H9 (cell line): ENCODE measurements around the gene LIMK2. TPM values are rescaled to one million over a fixed set of nuclear protein-coding genes. Genes with fewer than 3 reads are reported as not detected.

Experiments
- DNase-seq: peaks from one replicate; pipeline ENCODE4 v3.0.0-alpha.2; 2017
- H2AFZ ChIP-seq: one replicate; pipeline ENCODE4 v1.6.1; 2013; ENCODE audit warnings: mild to moderate bottlenecking, low read length, control low read depth, moderate library complexity
- H2AK5ac ChIP-seq: 2 replicates; pipeline ENCODE4 v1.6.1; 2013; ENCODE audit warnings: low read length, control low read depth, mixed read lengths; ENCODE audit not compliant: insufficient read length
- H2BK120ac ChIP-seq: one replicate; pipeline ENCODE4 v1.6.1; 2013; ENCODE audit warnings: low read depth, mild to moderate bottlenecking, low read length, control low read depth, inconsistent platforms; ENCODE audit not compliant: poor library complexity, severe bottlenecking
- H2BK12ac ChIP-seq: 2 replicates; pipeline ENCODE4 v1.6.1; 2013; ENCODE audit warnings: low read length, control low read depth, mixed read lengths, low read depth; ENCODE audit not compliant: insufficient read length
- H2BK15ac ChIP-seq: 2 replicates; pipeline ENCODE4 v1.6.1; 2013; ENCODE audit warnings: low read depth, low read length, control low read depth
- H2BK20ac ChIP-seq: one replicate; pipeline ENCODE4 v1.6.1; 2013; ENCODE audit warnings: low read depth, mild to moderate bottlenecking, low read length, control low read depth, inconsistent platforms; ENCODE audit not compliant: poor library complexity, severe bottlenecking
- H2BK5ac ChIP-seq: 2 replicates; pipeline ENCODE4 v1.6.1; 2013; ENCODE audit warnings: low read length, control low read depth, mixed read lengths; ENCODE audit not compliant: insufficient read length
- H3K14ac ChIP-seq: 2 replicates; pipeline ENCODE4 v1.6.1; 2013; ENCODE audit warnings: low read length, control low read depth; ENCODE audit not compliant: insufficient read depth
- H3K18ac ChIP-seq: 2 replicates; pipeline ENCODE4 v1.6.1; 2013; ENCODE audit warnings: low read depth, mild to moderate bottlenecking, mixed read lengths, low read length, control low read depth; ENCODE audit not compliant: insufficient read length
- H3K23ac ChIP-seq: 2 replicates; pipeline ENCODE4 v1.6.1; 2013; ENCODE audit warnings: low read length, control low read depth, mixed read lengths, low read depth; ENCODE audit not compliant: insufficient read length
- H3K23me2 ChIP-seq: 2 replicates; pipeline ENCODE4 v1.6.1; 2013; ENCODE audit warnings: low read depth, mild to moderate bottlenecking, mixed read lengths, low read length, control low read depth; ENCODE audit not compliant: insufficient read length, poor library complexity, severe bottlenecking
- H3K27ac ChIP-seq: 2 replicates; pipeline ENCODE4 v1.5.1; 2013; ENCODE audit warnings: low read length, control low read depth, mixed read lengths, low read depth; ENCODE audit not compliant: insufficient read length
- H3K27me3 ChIP-seq: 2 replicates; pipeline ENCODE4 v1.6.1; 2013; ENCODE audit warnings: low read length, control low read depth, inconsistent platforms; ENCODE audit not compliant: insufficient read depth
- H3K4ac ChIP-seq: 2 replicates; pipeline ENCODE4 v1.6.1; 2013; ENCODE audit warnings: low read depth, mild to moderate bottlenecking, control low read depth, inconsistent platforms, low read length, moderate library complexity
- H3K4me1 ChIP-seq: 2 replicates; pipeline ENCODE4 v1.6.1; 2013; ENCODE audit warnings: low read length, control low read depth, inconsistent platforms; ENCODE audit not compliant: insufficient read depth
- H3K4me2 ChIP-seq: 2 replicates; pipeline ENCODE4 v1.6.1; 2013; ENCODE audit warnings: low read length, control low read depth, mixed read lengths; ENCODE audit not compliant: insufficient read length, insufficient read depth
- H3K56ac ChIP-seq: 2 replicates; pipeline ENCODE4 v1.6.1; 2013; ENCODE audit warnings: low read depth, mild to moderate bottlenecking, mixed read lengths, low read length, control low read depth; ENCODE audit not compliant: insufficient read length
- H3K79me1 ChIP-seq: 2 replicates; pipeline ENCODE4 v1.6.1; 2013; ENCODE audit warnings: low read depth, mild to moderate bottlenecking, moderate library complexity, low read length, control low read depth, inconsistent platforms; ENCODE audit not compliant: insufficient read depth, poor library complexity, severe bottlenecking
- H3K79me2 ChIP-seq: 2 replicates; pipeline ENCODE4 v1.6.1; 2013; ENCODE audit warnings: low read length, control low read depth, inconsistent platforms; ENCODE audit not compliant: insufficient read depth
- H3K9ac ChIP-seq: 2 replicates; pipeline ENCODE4 v1.6.1; 2013; ENCODE audit warnings: low read length, control low read depth, mixed read lengths; ENCODE audit not compliant: insufficient read length; ENCODE audit errors: extremely low read depth
- H3K9me3 ChIP-seq: one replicate; pipeline ENCODE4 v1.6.1; 2013; ENCODE audit warnings: low read depth, low read length, inconsistent platforms; ENCODE audit not compliant: control insufficient read depth
- H3T11ph ChIP-seq: one replicate; pipeline ENCODE4 v1.6.1; 2013; ENCODE audit warnings: mild to moderate bottlenecking, low read length, control low read depth, inconsistent platforms
- H4K20me1 ChIP-seq: one replicate; pipeline ENCODE4 v1.6.1; 2013; ENCODE audit not compliant: control insufficient read depth, insufficient read length, insufficient read depth
- H4K5ac ChIP-seq: 2 replicates; pipeline ENCODE4 v1.6.1; 2013; ENCODE audit warnings: low read depth, mild to moderate bottlenecking, mixed read lengths, low read length, control low read depth; ENCODE audit not compliant: insufficient read length
- H4K8ac ChIP-seq: replicated peaks from 2 replicates; pipeline ENCODE4 v1.6.1; 2013; ENCODE audit warnings: low read length, control low read depth, mixed read lengths, low read depth; ENCODE audit not compliant: insufficient read length
- H4K91ac ChIP-seq: 2 replicates; pipeline ENCODE4 v1.6.1; 2013; ENCODE audit warnings: low read depth, mild to moderate bottlenecking, moderate library complexity, mixed read lengths, low read length, control low read depth; ENCODE audit not compliant: insufficient read length
- H3K27ac Mint-ChIP-seq, 3 experiments: 2 replicates in 2 of 3; 3 replicates in 1 of 3; pipeline ENCODE4 v1.8.0; 2020 to 2021; ENCODE audit warnings: mixed read lengths in 3 of 3, mild to moderate bottlenecking in 1 of 3, moderate library complexity in 1 of 3
- H3K27me3 Mint-ChIP-seq: 2 replicates; pipeline ENCODE4 v1.8.0; 2021; ENCODE audit warnings: low read depth, mild to moderate bottlenecking, moderate library complexity, mixed read lengths
- H3K36me3 Mint-ChIP-seq, 3 experiments: 2 replicates in 2 of 3; 3 replicates in 1 of 3; pipeline ENCODE4 v1.8.0; 2020 to 2021; ENCODE audit warnings: low read depth in 3 of 3, mixed read lengths in 3 of 3; ENCODE audit not compliant: insufficient read depth in 1 of 3
- H3K4me1 Mint-ChIP-seq, 2 experiments: 2 replicates each; pipeline ENCODE4 v1.8.0; 2020; ENCODE audit warnings: mixed read lengths in 2 of 2
- H3K4me3 Mint-ChIP-seq, 2 experiments: 2 replicates in 1 of 2; 3 replicates in 1 of 2; pipeline ENCODE4 v1.8.0; 2020 to 2021; ENCODE audit warnings: mild to moderate bottlenecking in 2 of 2, mixed read lengths in 2 of 2, moderate library complexity in 1 of 2
- H3K9me3 Mint-ChIP-seq, 2 experiments: 2 replicates in 1 of 2; 3 replicates in 1 of 2; pipeline ENCODE4 v1.8.0; 2020; ENCODE audit warnings: mild to moderate bottlenecking in 2 of 2, mixed read lengths in 2 of 2, moderate library complexity in 1 of 2
- CTCF ChIP-seq: fragments of 200-600 bp; sonication (generic); conservative IDR thresholded peaks from 3 replicates; pipeline ENCODE4 v1.8.0; 2021; ENCODE audit warnings: antibody characterized with exemption, mild to moderate bottlenecking
- WGBS: extraction: QIAGEN DNeasy Blood & Tissue Kit; methylation state at CpG from one replicate; pipeline ENCODE4 v1.1.7; 2013; ENCODE audit warnings: missing lambda C conversion rate, low lambda C conversion rate, mixed read lengths; ENCODE audit not compliant: insufficient read length; ENCODE audit errors: extremely low coverage; 5-methylcytosine and 5-hydroxymethylcytosine counted together
- total RNA-seq: library from RNA; stranded (reverse); gene quantifications from 2 replicates; pipeline ENCODE4 v1.2.1, GENCODE V29; 2021

LIMK2 gene
- total RNA-seq, 1 experiment from 2014 or later = 51.3 TPM

GRCh38 chr22:31271026-31271425, 58.9 kb downstream of the LIMK2 start:
- no peak overlapping the region for H3K4ac ChIP-seq
- H2BK5ac ChIP-seq = no peak overlapping the region
- H2BK15ac ChIP-seq = no peak overlapping the region
- H4K5ac ChIP-seq = no peak overlapping the region
- H4K8ac ChIP-seq = no peak overlapping the region
- H2BK120ac ChIP-seq = no peak overlapping the region
- H3K27ac ChIP-seq = no peak overlapping the region
- DNase-seq = no peak
- Mint-ChIP-seq H3K4me1 (peaks cover 12 to 15% of the 10 kb centered on the region in 2 experiments), H3K27ac (0 out of 7 replicates have a peak overlapping the region, but pooled peaks of 1 of the 3 experiments have one; percentile 15), H3K36me3 (peaks cover 27 to 81% (median 75%) of the 10 kb centered on the region in 3 experiments), H3K4me3 (no peak overlapping the region), H3K27me3 (no peaks in the 10 kb centered on the region), H3K9me3 (no peaks in the 10 kb centered on the region)
- H3T11ph ChIP-seq = no peak overlapping the region
- no peaks in the 10 kb centered on the region for H3K27me3 ChIP-seq
- H3K79me1 ChIP-seq = no peaks in the 10 kb centered on the region
- H3K18ac ChIP-seq = no peak overlapping the region
- no peaks in the 10 kb centered on the region for H3K23me2 ChIP-seq
- H3K4me1 ChIP-seq = peaks cover 8% of the 10 kb centered on the region; the same call in 1 of the 2 replicates
- no peak overlapping the region for H3K14ac ChIP-seq
- H3K4me2 ChIP-seq = no peak overlapping the region
- no peak overlapping the region for H2BK12ac ChIP-seq
- H3K56ac ChIP-seq = no peak overlapping the region
- H2AK5ac ChIP-seq = no peak overlapping the region
- no peak overlapping the region for H2AFZ ChIP-seq
- H3K79me2 ChIP-seq = no peaks in the 10 kb centered on the region
- no peaks in the 10 kb centered on the region for H4K20me1 ChIP-seq
- H3K9me3 ChIP-seq = no peaks in the 10 kb centered on the region
- WGBS = no CpG with 5 or more reads among the region's 4 CpGs
- no peak overlapping the region for H3K23ac ChIP-seq
- H2BK20ac ChIP-seq = no peak overlapping the region
- H4K91ac ChIP-seq = no peak overlapping the region
- TF ChIP-seq CTCF = no peak
- no peak overlapping the region for H3K9ac ChIP-seq
